Upper lobe of left lung (tissue), 6 donors: ENCODE measurements around the gene PDE1A. TPM values are rescaled to one million over a fixed set of nuclear protein-coding genes. Genes with fewer than 3 reads are reported as not detected.
A peak's percentile ranks its signal among the peaks of the same experiment; 100 is the strongest.
"Not testable (repeated sequence)": the region's sequence is repeated elsewhere in the genome, so short reads cannot be mapped to it uniquely, and the experiment has no call there.

Experiments used
- ATAC-seq, 2 donors: fragments of 200-7000 bp; cut with Tn5 transposase; one replicate each; pipeline ENCODE4 v1.9.1; 2022; ENCODE audit warnings: mild to moderate bottlenecking in 2 of 2, moderate library complexity in 2 of 2; ENCODE audit not compliant: low FRiP score in 2 of 2
- DNase-seq, 2 donors: peaks; one replicate each; pipeline ENCODE4 v3.0.0-alpha.2; 2019 to 2020
- H3K27ac ChIP-seq, 4 donors: fragments of 200-600 bp; sonication (generic); one replicate each; pipeline ENCODE4 v1.5.1; 2016 to 2019
- H3K27me3 ChIP-seq, 4 donors: fragments of 200-600 bp; sonication (generic); one replicate each; pipeline ENCODE4 v1.5.1; 2017 to 2019
- H3K36me3 ChIP-seq, 4 donors: fragments of 200-600 bp; sonication (generic); one replicate each; pipeline ENCODE4 v1.5.1; 2016 to 2019
- H3K4me1 ChIP-seq, 4 donors: fragments of 200-600 bp; sonication (generic); one replicate each; pipeline ENCODE4 v1.5.1; 2018 to 2019
- H3K4me3 ChIP-seq, 4 donors: fragments of 200-600 bp; sonication (generic); one replicate each; pipeline ENCODE4 v1.5.1; 2017 to 2019; ENCODE audit warnings: mild to moderate bottlenecking in 2 of 4, moderate library complexity in 1 of 4
- H3K9me3 ChIP-seq, 4 donors: fragments of 200-600 bp; sonication (generic); one replicate each; pipeline ENCODE4 v1.5.1; 2018 to 2019
- EP300 ChIP-seq, 4 donors: sonication (generic); formaldehyde crosslinking; IDR thresholded peaks; one replicate each; pipeline ENCODE4 v1.5.1; 2017; ENCODE audit warnings: antibody characterized with exemption in 4 of 4, control low read depth in 2 of 4
- POLR2A ChIP-seq, 4 donors: fragments of 450-650 bp; IDR thresholded peaks; one replicate each; pipeline ENCODE4 v1.5.1; 2016 to 2017; ENCODE audit warnings: antibody characterized with exemption in 4 of 4, mild to moderate bottlenecking in 2 of 4
- POLR2AphosphoS5 ChIP-seq, 2 donors: sonication (generic); formaldehyde crosslinking; IDR thresholded peaks; one replicate each; pipeline ENCODE4 v1.5.1; 2017; ENCODE audit warnings: antibody characterized with exemption in 2 of 2
- WGBS, 2 donors: methylation state at CpG; one replicate each; pipeline ENCODE4 v1.1.5; 2017 to 2018; 5-methylcytosine and 5-hydroxymethylcytosine counted together
- total RNA-seq, 6 donors: library from RNA; depleted of rRNA in 4 of 6; stranded (reverse); fragments of >200 nt in 4 of 6; gene quantifications; one replicate each; pipeline versions ENCODE4 v1.1.0 to v1.2.1, GENCODE V29; 2016 to 2021
- TF ChIP-seq, protein P1 (sequence below), 6 experiments: fragments of 450-650 bp in 4 of 6; fragments of 200-600 bp in 2 of 6; sonication (generic) in 2 of 6; IDR thresholded peaks; one replicate each; pipeline ENCODE4 v1.5.1; 2016 to 2019; ENCODE audit warnings: antibody characterized with exemption in 6 of 6
- donor health status: DM: no; HTN: no; CAD: no; lungs with moderate emphysema.
- donor health status: DM: no; HTN: yes; CAD: no; lungs with severe emphysema.

PDE1A gene
- total RNA-seq, 6 donors from 2014 or later: 0.67 to 4.3 (median 2.5) TPM

GRCh38 chr2:182404975-182405561 lies 21.8 kb downstream of the PDE1A start:
- 84 to 94% methylated on average over 2 of the region's 2 CpGs for WGBS, 2 donors

GRCh38 chr2:182404092-182404491 lies 22.7 kb downstream of the PDE1A start:
- TF ChIP-seq EP300 (IDR thresholded peaks at IDR 0.05) (no peak), POLR2A (IDR thresholded peaks at IDR 0.05) (no peak)
- TF ChIP-seq, protein P1, sequence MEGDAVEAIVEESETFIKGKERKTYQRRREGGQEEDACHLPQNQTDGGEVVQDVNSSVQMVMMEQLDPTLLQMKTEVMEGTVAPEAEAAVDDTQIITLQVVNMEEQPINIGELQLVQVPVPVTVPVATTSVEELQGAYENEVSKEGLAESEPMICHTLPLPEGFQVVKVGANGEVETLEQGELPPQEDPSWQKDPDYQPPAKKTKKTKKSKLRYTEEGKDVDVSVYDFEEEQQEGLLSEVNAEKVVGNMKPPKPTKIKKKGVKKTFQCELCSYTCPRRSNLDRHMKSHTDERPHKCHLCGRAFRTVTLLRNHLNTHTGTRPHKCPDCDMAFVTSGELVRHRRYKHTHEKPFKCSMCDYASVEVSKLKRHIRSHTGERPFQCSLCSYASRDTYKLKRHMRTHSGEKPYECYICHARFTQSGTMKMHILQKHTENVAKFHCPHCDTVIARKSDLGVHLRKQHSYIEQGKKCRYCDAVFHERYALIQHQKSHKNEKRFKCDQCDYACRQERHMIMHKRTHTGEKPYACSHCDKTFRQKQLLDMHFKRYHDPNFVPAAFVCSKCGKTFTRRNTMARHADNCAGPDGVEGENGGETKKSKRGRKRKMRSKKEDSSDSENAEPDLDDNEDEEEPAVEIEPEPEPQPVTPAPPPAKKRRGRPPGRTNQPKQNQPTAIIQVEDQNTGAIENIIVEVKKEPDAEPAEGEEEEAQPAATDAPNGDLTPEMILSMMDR (IDR thresholded peaks at IDR 0.05): no peak
- H3K36me3 ChIP-seq: no peaks in the 10 kb centered on the region
- DNase-seq (no peak), ATAC-seq (no peak)
- H3K4me3 ChIP-seq: no peak overlapping the region
- 38 to 52% methylated on average over 2 of the region's 2 CpGs for WGBS, 2 donors
- H3K9me3 ChIP-seq: no peaks in the 10 kb centered on the region
- no peaks in the 10 kb centered on the region for H3K27me3 ChIP-seq
- no peaks in the 10 kb centered on the region for H3K4me1 ChIP-seq
- no peak overlapping the region for H3K27ac ChIP-seq

More at GRCh38 chr2:182404975-182405561, 21.8 kb downstream of the PDE1A start:
- TF ChIP-seq, protein P1 (IDR thresholded peaks at IDR 0.05): no peak
- no peak for TF ChIP-seq EP300 (IDR thresholded peaks at IDR 0.05)
- H3K36me3 ChIP-seq: no peaks in the 10 kb centered on the region
- H3K4me3 ChIP-seq: no peak overlapping the region
- DNase-seq: no peak
- no peak for ATAC-seq
- H3K4me1 ChIP-seq: no peaks in the 10 kb centered on the region
- no peaks in the 10 kb centered on the region for H3K9me3 ChIP-seq
- H3K27me3 ChIP-seq: no peaks in the 10 kb centered on the region
- no peak overlapping the region for H3K27ac ChIP-seq

- Histone ChIP-seq H3K27me3 (no peaks in the 10 kb centered on the region), H3K9me3 (no peaks in the 10 kb centered on the region), H3K4me1 (no peaks in the 10 kb centered on the region), H3K36me3 (no peaks in the 10 kb centered on the region), H3K4me3 (no peak overlapping the region), H3K27ac (no peak overlapping the region)
- 80 to 91% methylated on average over 1 of the region's 1 CpG for WGBS, 2 donors
- no peak for ATAC-seq
- no peak for TF ChIP-seq EP300 (IDR thresholded peaks at IDR 0.05)
- TF ChIP-seq, protein P1 (IDR thresholded peaks at IDR 0.05): no peak
- no peak for TF ChIP-seq POLR2A (IDR thresholded peaks at IDR 0.05)
- no peak for TF ChIP-seq POLR2AphosphoS5 (IDR thresholded peaks at IDR 0.05)
- DNase-seq: no peak
These were observed 33.5 kb downstream of the PDE1A start for GRCh38 chr2:182393270-182393760.

DNA sequence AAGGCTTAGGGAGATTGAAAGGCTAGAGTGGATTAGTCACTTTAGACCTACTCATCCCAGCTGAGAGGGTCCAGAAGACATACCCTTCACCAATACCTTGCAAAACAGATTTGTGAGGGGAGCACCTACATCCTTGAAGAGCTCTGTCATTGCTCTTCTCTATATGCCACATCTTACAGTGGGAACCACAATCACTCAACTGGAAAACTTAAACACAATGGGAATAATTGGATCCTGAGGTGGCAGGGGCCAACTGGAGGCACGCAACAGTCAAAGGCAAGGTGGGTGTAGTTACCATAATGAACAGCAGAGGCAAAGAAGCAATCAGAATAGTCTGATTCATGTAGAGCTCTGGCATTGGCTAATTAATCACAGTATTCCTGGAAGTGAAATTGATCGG lies 35.4 kb downstream of the PDE1A start:
- no peak for TF ChIP-seq POLR2A (IDR thresholded peaks at IDR 0.05)
- TF ChIP-seq POLR2AphosphoS5 (IDR thresholded peaks at IDR 0.05): no peak
- TF ChIP-seq, protein P1 (IDR thresholded peaks at IDR 0.05): no peak
- no peak for TF ChIP-seq EP300 (IDR thresholded peaks at IDR 0.05)
- H3K4me3 ChIP-seq: no peak overlapping the region
- no peak for ATAC-seq
- 43 to 90% methylated on average over 1 to 2 of the region's 2 CpGs for WGBS, 2 donors
- DNase-seq: no peak
- no peaks in the 10 kb centered on the region for H3K36me3 ChIP-seq
- no peaks in the 10 kb centered on the region for H3K4me1 ChIP-seq
- peaks cover 0 to 4% (median 0%) of the 10 kb centered on the region in 4 donors for H3K9me3 ChIP-seq
- no peak overlapping the region for H3K27ac ChIP-seq
- no peaks in the 10 kb centered on the region for H3K27me3 ChIP-seq

- not testable (repeated sequence) for H3K27ac ChIP-seq, H3K36me3 ChIP-seq, H3K27me3 ChIP-seq, ATAC-seq, H3K4me1 ChIP-seq, H3K4me3 ChIP-seq
- H3K9me3 ChIP-seq: peaks cover 0 to 20% (median 3%) of the 10 kb centered on the region in 4 donors
- 91 to 94% methylated on average over 21 to 42 of the region's 42 CpGs for WGBS, 2 donors
- DNase-seq: peak in 1 of 2 donors; percentile 74
These were observed 40.5 kb downstream of the PDE1A start for GRCh38 chr2:182386267-182386880.
